IgD-negative memory B cell (primary cell): Measurements from ENCODE around the gene ZFP3. TPM values are rescaled to one million over a fixed set of nuclear protein-coding genes. Genes with fewer than 3 reads are reported as not detected.
"Not testable (repeated sequence)": the region's sequence is repeated elsewhere in the genome, so short reads cannot be mapped to it uniquely, and the experiment has no call there.

ENCODE experiments used
- H3K27ac Mint-ChIP-seq, 3 donors: one replicate each; pipeline ENCODE4 v1.8.0; 2020 to 2022; ENCODE audit warnings: mild to moderate bottlenecking in 3 of 3, mixed read lengths in 3 of 3, moderate library complexity in 1 of 3
- H3K27me3 Mint-ChIP-seq: one replicate; pipeline ENCODE4 v1.8.0; 2021; ENCODE audit warnings: mixed read lengths
- H3K36me3 Mint-ChIP-seq: one replicate; pipeline ENCODE4 v1.8.0; 2020; ENCODE audit warnings: mild to moderate bottlenecking, mixed read lengths
- H3K4me1 Mint-ChIP-seq, 3 donors: one replicate each; pipeline ENCODE4 v1.8.0; 2020 to 2022; ENCODE audit warnings: mixed read lengths in 3 of 3, mild to moderate bottlenecking in 1 of 3
- H3K4me3 Mint-ChIP-seq, 4 donors: one replicate each; pipeline ENCODE4 v1.8.0; 2020 to 2022; ENCODE audit warnings: mild to moderate bottlenecking in 4 of 4, mixed read lengths in 4 of 4, moderate library complexity in 3 of 4
- H3K9me3 Mint-ChIP-seq, 3 donors: one replicate each; pipeline ENCODE4 v1.8.0; 2020 to 2021; ENCODE audit warnings: mixed read lengths in 3 of 3, mild to moderate bottlenecking in 1 of 3
- polyA plus RNA-seq: library from polyadenylated mRNA; unstranded; fragments of 300-500 nt; fragmentation: Illumina TruSeq; gene quantifications from one replicate; pipeline ENCODE4 v1.2.3, GENCODE V29; 2021

Gene ZFP3
- polyA plus RNA-seq, 1 donor from 2014 or later = 1.4 TPM

GRCh38 chr17:5135726-5136579 lies 57.7 kb downstream of the ZFP3 start:
- Mint-ChIP-seq H3K27ac (peak overlapping the region in 1 of 3 donors; percentile 80), H3K27me3 (no peaks in the 10 kb centered on the region), H3K4me3 (no peak overlapping the region), H3K36me3 (no peaks in the 10 kb centered on the region), H3K4me1 (peaks cover 0 to 4% (median 0%) of the 10 kb centered on the region in 3 donors), H3K9me3 (no peaks in the 10 kb centered on the region)

- H3K27me3 Mint-ChIP-seq, H3K36me3 Mint-ChIP-seq, H3K4me3 Mint-ChIP-seq, H3K9me3 Mint-ChIP-seq, H3K27ac Mint-ChIP-seq, H3K4me1 Mint-ChIP-seq: not testable (repeated sequence)
Observed at GRCh38 chr17:5136580-5137412, 58.5 kb downstream of the ZFP3 start.

DNA sequence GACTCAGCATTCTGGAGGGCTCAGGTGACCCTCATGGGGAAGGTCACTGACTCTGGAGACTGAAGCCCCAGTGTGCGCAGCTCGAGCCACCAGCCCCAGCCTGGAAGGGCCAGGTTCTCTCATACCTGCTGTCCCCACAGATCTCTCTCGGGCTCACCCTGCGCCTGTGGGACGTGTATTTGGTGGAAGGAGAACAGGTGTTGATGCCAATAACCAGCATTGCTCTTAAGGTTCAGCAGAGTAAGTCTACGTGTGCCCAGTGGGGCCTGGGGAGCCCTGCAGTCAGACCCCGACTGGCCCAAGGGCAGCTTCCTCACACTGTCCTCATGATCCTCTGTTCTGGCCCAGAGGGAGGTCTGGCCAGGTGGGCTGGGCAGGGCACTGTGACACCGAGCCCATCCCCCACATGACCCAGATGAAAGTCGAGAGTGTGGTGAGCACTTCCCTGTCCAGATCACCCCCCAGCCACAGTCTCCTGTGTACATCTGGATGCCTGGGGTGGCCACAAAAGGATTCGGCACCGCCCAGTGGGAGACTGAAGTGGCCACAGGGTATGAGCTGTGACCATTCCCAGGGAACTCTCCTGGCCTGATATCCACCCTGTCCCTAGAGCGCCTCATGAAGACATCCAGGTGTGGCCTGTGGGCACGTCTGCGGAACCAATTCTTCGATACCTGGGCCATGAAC lies 59.4 kb downstream of the ZFP3 start:
- H3K36me3 Mint-ChIP-seq, H3K9me3 Mint-ChIP-seq, H3K4me3 Mint-ChIP-seq, H3K27me3 Mint-ChIP-seq, H3K27ac Mint-ChIP-seq, H3K4me1 Mint-ChIP-seq: not testable (repeated sequence)

- H3K4me3 Mint-ChIP-seq, H3K27me3 Mint-ChIP-seq, H3K36me3 Mint-ChIP-seq, H3K4me1 Mint-ChIP-seq, H3K27ac Mint-ChIP-seq, H3K9me3 Mint-ChIP-seq: not testable (repeated sequence)
Observed at GRCh38 chr17:5138198-5138544, 59.9 kb downstream of the ZFP3 start.

DNA sequence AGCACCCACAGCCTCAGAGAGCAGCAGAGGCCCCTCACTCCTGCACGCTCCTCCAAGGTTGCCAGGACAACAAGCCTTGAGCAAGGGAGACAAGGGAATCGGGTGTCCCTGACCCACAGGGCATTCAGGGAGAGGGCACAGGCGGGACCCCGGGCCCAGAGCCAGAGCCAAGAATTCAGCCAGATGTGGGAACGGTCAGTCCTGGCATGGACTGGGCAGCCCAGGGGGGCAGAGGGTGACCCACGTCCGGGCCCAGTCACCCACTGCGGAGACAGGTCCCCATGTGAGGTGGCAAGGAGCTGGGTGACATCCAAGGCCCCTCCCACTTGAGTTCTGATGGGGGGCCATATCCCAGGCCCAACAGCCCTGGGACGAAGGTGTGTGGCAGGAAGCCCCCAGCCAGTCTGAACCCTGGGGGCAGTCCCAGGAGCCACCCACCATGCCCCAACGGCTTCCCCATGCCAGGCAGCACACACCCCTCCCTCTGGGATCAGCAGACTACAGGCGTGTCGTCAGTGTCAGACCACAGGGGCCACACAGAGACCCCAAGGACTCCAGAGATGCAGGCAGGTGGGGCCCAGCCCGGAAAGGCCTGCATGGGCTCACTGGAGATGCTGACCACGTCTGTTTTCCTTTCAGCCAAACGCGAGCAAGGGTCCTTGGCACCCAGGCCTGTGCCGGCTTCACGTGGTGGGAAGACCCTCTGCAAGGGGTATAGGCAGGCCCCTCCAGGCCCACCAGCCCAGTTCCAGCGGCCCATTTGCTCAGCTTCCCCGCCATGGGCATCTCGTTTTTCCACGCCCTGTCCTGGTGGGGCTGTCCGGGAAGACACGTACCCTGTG lies 60.6 kb downstream of the ZFP3 start:
- Mint-ChIP-seq H3K27ac (no peak overlapping the region), H3K36me3 (peaks cover 2% of the 10 kb centered on the region), H3K4me1 (peaks cover 0 to 4% (median 0%) of the 10 kb centered on the region in 3 donors), H3K4me3 (no peak overlapping the region), H3K27me3 (no peaks in the 10 kb centered on the region), H3K9me3 (no peaks in the 10 kb centered on the region)

DNA sequence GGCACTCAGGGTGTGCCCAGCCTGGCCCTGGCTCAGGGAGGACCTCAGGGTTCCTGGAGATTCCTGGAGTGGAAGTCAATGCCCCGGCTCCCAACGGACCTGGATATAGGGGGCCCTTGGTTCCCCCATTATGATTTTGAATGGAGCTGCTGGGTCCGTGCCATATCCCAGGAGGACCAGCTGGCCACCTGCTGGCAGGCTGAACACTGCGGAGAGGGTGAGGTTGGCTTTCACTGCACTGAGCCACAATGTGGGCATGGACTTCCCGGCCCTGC lies 61.1 kb downstream of the ZFP3 start:
- H3K4me1 Mint-ChIP-seq = peaks cover 0 to 4% (median 0%) of the 10 kb centered on the region in 3 donors
- H3K27ac Mint-ChIP-seq = no peak overlapping the region
- H3K36me3 Mint-ChIP-seq = peaks cover 2% of the 10 kb centered on the region
- no peaks in the 10 kb centered on the region for H3K9me3 Mint-ChIP-seq
- no peaks in the 10 kb centered on the region for H3K27me3 Mint-ChIP-seq
- H3K4me3 Mint-ChIP-seq = no peak overlapping the region

DNA sequence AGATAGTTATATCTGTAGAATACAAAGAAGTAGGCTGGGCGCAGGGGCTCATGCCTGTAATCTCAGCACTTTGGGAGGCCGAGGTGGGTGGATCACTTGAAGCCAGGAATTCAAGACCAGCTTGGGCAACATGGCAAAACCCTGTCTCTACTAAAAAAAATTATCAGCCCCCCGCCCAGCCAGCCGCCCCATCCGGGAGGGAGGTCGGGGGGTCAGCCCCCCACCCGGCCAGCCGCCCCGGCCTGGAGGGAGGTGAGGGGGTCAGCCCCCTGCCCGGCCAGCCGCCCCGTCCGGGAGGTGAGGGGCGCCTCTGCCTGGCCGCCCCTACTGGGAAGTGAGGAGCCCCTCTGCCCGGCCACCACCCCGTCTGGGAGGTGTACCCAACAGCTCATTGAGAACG lies 64.6 kb downstream of the ZFP3 start:
- H3K4me1 Mint-ChIP-seq = not testable (repeated sequence)

More for the DNA sequence above, 64.6 kb downstream of the ZFP3 start:
- H3K27me3 Mint-ChIP-seq, H3K9me3 Mint-ChIP-seq, H3K4me3 Mint-ChIP-seq, H3K36me3 Mint-ChIP-seq, H3K27ac Mint-ChIP-seq: not testable (repeated sequence)

Other genes starting within 250 kb of the ZFP3 start
- gene MINK1, start 245.1 kb upstream of the ZFP3 start, polyA plus RNA-seq = 21.4 TPM
- gene C17orf107, start 178.9 kb upstream of the ZFP3 start, polyA plus RNA-seq = 1.0 TPM
- 0.89 TPM for gene CHRNE, start 175.4 kb upstream of the ZFP3 start, polyA plus RNA-seq
- gene GP1BA, start 146.2 kb upstream of the ZFP3 start, polyA plus RNA-seq = 0.26 TPM
- gene SLC25A11, start 138.4 kb upstream of the ZFP3 start, polyA plus RNA-seq = 70.9 TPM
- gene RNF167, start 138.2 kb upstream of the ZFP3 start, polyA plus RNA-seq = 27.3 TPM
- gene PFN1, start 129.9 kb upstream of the ZFP3 start, polyA plus RNA-seq = 1,903 TPM
- 3.1 TPM for gene ENO3, start 127.3 kb upstream of the ZFP3 start, polyA plus RNA-seq
- gene SPAG7, start 110.7 kb upstream of the ZFP3 start, polyA plus RNA-seq = 97.1 TPM
- gene CAMTA2, start 90.8 kb upstream of the ZFP3 start, polyA plus RNA-seq = 19.1 TPM
- 0.36 TPM for gene INCA1, start 80.9 kb upstream of the ZFP3 start, polyA plus RNA-seq
- 15.0 TPM for gene KIF1C, start 80.5 kb upstream of the ZFP3 start, polyA plus RNA-seq
- not detected for gene SLC52A1, start 43.0 kb upstream of the ZFP3 start, polyA plus RNA-seq
- 11.7 TPM for gene ZNF232, start 33.4 kb downstream of the ZFP3 start, polyA plus RNA-seq
- gene USP6, start 37.6 kb downstream of the ZFP3 start, polyA plus RNA-seq = 0.05 TPM
- 2.1 TPM for gene ZNF594, start 113.4 kb downstream of the ZFP3 start, polyA plus RNA-seq
- 325 TPM for gene SCIMP, start 156.4 kb downstream of the ZFP3 start, polyA plus RNA-seq
- 62.9 TPM for gene RABEP1, start 203.8 kb downstream of the ZFP3 start, polyA plus RNA-seq